CD4-positive, alpha-beta T cell treated with Interleukin-12 subunit alpha and Interleukin-12 subunit beta, for 1 hour (primary cell): ENCODE data around the gene SSBP3.

ENCODE experiments used
- DNase-seq: peaks from one replicate; pipeline ENCODE4 v3.0.0-alpha.2; 2020

Gene SSBP3

DNA sequence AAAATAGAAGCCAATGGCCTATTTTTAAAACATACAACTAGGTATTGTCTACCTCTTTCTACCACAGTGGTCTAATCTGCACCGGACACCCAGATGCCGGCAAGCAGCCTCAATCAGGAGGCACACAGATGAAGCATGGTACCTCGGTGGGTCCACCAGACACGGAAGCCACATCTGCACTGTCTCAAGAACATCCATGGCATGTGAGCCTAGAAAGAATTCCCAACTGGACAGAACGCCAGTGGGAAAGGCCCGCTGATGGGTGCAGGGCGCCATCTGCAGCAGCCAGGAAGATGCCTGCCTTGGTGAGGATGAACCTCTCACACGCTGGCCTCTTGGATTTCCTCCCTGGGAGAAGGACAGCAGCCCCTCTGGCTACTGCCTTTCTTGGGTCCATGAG is 126.7 kb downstream of the SSBP3 start:
- no peak for DNase-seq

DNA sequence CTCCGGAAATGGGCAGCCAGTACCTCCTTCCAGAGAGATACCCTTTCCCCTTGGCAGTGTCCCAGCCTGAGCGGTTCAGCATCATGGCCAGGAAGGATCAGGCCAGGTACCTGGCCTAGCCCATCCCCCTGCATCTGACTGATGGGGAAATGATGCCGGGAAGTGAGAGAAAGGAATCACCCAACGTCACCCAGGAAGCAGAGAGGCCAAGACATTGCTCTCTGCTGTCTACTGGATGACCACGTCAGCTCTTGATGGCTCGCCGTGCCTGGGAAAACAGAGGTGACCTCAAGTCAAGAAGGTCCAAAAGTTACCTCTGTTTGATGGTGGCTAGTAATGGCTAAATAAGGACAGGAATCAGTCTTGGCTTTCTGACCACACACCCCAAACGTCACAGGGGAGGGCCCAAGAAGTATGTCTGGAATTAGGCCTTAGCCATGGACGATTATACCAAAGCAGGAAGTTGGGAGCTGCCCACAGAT is 127.2 kb downstream of the SSBP3 start:
- no peak for DNase-seq

DNA sequence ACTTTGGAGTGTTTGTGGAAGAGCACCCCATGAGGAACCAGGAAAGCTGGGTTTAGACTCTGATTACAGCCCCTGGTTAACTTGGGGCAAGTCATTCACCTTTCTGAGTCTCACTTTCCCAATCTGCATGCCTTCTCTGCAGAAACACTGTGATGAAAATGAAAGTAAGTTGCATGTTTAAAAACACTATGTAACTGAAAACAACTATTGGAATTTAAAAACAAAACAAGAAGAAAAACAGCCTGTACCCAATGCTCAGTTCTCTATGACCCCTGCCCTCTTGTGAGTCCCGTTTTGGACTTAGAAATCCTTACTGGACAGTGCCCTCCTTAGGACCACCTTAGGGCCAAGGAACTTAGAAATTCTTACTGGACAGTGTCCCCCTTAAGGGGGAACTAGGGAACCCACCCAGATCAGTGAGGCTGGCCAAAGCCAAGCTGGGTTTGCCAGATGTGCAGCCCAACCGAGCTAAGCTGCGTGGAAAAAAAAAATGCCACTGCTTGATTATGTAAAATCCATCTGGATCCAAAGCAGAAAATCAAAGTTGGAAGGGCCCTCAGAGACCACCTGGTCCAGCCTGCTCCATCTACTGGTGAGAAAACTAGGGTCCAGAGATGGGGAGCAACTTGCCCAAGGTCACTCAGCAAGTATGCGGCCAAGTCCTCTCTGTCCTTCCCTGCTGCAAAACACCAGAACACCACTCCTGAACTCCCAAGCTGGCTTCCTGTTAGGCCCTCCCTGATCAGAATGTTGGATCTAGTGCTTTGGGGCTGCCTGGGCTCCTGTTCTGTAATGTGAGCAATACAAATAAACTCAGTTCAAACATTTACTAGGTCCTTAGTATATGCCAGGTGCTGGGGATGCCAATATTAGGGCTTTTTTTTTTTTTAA is 128.5 kb downstream of the SSBP3 start:
- DNase-seq = no peak

GRCh38 chr1:54276617-54277450 is 129.4 kb downstream of the SSBP3 start:
- DNase-seq = no peak

DNA sequence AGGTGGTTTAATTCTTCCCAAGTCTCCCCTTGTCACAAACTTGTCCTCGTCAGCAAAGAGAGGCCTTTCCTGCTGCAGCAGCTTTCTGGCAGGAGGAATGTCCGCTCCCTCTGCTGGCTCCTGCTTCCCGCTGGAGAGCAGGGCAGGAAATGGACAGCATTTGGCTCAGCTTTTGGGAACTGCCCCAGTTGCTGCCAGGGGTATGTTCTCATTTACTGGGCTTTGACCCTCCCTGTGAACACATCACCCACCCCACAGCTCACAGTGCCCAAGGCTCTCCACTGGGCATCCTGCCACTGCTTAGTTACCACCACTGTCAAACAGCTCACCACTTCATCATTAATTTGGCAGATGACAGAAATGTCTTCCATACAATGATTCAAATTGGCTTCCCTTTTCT is 130.8 kb downstream of the SSBP3 start:
- DNase-seq = no peak

DNA sequence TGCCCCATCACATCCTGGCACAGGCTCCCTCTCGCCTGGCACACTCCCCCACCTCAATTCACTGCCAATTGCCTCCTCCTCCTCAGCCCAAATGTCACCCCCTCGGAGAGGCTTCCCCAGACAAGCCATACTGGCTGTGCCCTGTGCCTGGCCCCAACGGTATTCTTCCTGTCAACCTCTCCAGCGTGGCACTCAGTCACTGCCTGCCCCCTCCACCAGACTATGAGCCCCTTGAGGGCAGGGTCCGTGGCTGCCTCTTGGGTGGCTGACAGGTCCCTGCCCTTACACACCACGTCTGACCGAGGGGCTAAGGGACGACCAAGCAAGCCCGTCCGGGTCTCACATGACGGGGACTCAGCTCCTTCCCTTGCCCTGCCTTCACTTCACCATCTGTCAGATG is 131.3 kb downstream of the SSBP3 start:
- no peak for DNase-seq

DNA sequence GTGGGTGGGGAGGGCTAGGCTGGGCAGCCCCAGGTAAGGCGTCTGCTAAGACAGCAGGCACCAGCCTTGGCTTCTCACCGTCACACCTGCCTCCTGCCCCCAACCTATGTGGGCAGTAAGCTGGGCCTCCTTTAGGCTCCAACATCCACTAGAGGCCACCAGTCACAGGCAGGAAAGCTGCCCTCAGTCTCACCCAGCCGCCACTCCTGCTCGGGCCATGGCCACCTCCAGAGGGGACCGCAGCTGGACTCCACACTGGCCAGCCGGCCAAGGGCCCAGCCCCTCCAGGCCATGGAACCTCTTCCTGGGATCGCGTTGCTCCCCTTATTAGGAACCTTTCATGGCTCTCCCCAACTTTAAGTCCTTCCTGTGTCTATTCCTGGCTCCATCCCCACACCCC is 131.7 kb downstream of the SSBP3 start:
- DNase-seq = no peak

GRCh38 chr1:54273795-54274163 is 132.4 kb downstream of the SSBP3 start:
- no peak for DNase-seq

GRCh38 chr1:54273092-54273794 is 133.0 kb downstream of the SSBP3 start:
- DNase-seq = no peak

GRCh38 chr1:54272772-54273091 is 133.5 kb downstream of the SSBP3 start:
- no peak for DNase-seq

DNA sequence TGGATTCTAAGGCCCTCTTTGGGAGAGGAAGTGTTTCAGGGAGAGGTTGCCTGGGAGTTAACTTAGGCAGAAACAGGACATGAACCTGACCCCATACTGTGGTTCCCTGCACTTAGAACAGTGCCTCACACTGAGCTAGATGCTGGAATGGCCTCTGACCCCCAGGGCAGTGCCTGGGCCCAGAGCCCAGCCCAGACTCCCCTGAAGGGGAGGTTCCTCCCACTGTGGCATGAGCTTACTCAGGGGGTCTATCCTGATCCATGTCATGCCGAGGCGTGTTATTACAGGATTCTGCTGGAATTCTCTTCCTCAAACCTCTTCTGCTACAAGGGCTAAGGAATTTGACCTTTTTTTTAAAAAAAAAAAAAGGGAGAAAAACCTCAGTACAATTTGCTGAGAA is 134.1 kb downstream of the SSBP3 start:
- no peak for DNase-seq

DNA sequence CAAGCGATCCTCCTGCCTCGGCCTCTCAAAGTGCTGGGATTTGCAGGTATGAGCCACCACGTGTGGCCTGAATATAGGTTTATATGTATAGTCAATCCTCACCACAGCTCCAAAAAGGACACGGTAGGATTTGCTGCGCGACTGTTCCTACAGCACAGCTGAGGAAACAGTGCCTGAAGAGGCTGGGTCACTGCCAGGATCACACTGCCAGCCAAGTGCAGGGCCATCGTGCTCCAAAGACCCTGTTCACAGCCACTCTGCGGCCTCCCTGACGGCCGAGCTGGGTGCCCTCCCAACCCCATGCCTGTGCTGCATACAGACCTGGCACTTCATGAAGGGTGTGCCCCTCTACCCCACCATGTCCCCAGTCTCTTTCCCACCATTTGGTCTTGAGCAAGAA is 134.9 kb downstream of the SSBP3 start:
- no peak for DNase-seq

DNA sequence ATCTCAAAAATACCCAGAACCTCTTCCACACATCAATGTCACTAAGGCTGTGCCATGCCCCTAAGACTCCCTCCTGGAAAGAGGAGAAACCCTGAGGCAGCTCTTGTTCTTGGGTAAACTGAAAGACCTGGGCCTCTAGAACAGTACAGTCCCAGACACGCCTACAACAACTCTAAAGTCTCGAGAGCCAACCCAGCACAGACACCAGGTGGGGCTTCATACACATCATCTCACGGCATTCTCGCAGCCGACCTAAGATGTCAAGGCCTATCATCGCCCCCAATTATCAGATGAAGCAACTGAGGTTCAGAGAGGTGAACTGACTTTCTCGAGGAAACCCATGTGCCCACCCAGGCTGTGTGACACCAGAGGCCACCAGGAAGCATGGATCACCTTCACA is 135.7 kb downstream of the SSBP3 start:
- no peak for DNase-seq

DNA sequence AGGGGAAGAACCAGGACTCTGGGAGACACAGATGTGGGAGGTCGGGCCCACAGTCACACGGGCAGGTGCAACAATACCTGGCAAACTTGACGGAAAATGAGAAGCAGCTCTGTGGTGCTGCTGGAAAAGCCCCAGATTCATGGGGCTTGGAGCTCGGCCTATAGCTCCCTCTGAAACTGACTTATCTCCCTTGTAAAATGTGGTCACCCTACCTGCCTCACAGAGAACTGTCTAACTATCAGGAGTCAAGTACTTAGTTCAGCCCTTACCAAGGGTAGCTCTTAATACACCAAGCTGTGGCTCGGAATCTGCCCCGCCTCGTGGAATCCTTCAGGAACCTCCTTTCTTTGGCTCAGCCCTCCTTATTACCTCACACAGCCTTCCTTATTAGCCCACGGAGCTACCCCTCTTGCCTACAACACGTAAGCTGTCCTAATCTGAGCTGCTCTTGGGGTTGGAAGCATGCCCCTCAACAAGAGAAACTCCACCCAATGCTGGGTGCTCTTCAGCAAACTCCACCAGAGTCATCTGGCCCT is 137.4 kb downstream of the SSBP3 start:
- DNase-seq = no peak

DNA sequence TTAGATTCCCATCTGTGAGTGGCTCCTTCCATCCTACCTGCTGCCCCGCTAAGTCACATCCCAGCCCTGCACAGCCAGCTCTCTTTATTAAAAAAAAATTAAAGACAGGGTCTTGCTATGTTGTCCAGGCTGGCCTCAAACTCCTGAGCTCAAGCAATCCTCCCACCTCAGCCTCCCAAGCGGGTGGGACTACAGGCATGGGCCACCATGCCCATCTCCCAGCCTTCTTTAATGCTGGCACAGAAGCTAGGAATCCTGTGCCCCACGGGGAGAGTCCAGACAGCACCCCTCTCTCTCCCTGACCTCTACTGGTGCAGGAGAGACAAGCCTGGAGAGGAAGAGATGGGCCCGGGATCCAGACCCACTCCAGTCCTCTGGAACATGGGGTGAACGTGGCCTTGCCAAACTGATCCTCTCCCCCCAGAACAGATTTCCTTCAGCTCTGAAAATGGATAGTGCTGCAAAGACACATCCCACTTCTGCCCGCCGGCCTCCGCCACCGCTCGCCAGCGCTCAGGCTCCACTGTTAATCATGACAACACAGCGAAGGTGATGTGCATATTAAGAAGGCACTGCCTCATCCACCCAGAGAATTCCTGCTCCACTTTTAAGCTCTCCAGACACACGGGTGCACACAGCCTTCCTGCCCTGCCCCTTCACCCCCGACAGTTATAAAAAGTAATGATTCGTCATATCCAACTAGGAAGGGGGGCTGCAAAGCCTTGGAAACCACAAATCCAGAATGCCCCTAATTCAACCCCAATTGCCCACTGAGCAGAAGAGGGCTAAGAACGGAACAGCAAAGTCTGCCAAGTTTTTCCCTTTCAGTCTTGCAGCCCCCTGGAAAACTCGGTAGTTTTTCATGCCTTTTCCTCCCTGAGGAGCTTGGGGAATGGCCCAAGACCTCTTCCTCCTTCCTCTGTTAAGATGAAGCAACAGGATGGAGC is 138.1 kb downstream of the SSBP3 start:
- DNase-seq = no peak

DNA sequence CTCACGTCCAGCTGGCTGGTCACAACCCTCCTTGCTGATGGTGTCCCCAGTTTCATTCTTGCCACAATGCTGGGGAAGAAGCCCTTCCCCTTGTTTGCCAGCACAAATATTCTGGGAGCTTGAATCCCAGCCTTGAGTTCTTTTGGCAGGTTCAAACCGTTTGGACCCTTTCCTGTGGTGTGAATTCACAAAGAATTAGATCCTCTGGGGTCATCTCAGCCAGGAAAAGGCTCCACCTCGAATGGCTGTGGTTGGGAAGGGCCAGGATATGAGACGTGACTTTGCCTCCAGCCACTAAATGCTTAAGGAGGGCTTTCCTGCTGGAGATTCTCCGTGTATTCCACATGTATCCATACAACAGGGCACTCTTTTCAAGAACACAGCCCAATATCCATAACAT is 139.3 kb downstream of the SSBP3 start:
- no peak for DNase-seq

- DNase-seq = no peak
These were observed 140.0 kb downstream of the SSBP3 start for GRCh38 chr1:54266195-54266594.

GRCh38 chr1:54265659-54266058 is 140.5 kb downstream of the SSBP3 start:
- no peak for DNase-seq

GRCh38 chr1:54265126-54265525 is 141.1 kb downstream of the SSBP3 start:
- no peak for DNase-seq

DNA sequence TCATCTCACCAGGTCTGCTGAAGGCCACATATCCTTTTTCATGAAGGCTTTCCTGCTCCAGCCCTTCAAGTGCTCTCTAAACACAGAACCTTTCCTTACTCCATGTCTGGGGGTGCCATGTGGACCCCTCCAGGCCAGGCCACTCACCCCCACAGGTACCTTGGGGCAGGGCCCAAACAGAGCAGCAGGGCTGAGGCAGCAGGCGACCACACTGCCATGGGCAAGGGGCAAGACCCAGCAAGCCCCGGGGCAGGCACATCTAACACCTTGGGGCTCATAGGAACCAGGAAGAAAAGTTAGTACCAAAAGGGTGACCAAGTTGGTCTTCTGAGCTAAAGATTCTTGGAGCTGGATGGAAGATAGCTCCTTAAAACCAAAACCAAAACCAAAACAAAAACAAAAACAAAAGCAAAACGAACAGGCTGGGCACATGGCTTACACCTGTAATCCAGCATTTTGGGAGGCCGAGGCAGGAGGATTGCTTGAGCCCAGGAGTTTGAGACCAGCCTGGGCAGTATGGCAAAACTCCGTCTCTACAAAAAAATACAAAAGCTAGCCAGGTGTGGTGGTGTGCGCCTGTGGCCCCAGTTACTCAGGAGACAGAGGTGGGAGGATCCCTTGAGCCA is 142.5 kb downstream of the SSBP3 start:
- no peak for DNase-seq

- no peak for DNase-seq
These were observed 143.9 kb downstream of the SSBP3 start for GRCh38 chr1:54262244-54262643.

- DNase-seq = no peak
These were observed 145.4 kb downstream of the SSBP3 start for GRCh38 chr1:54260810-54261209.
